HG03457 (cell line): ENCODE measurements around the gene TENM4.
"Not testable (repeated sequence)": the region's sequence is repeated elsewhere in the genome, so short reads cannot be mapped to it uniquely, and the experiment has no call there.

Experiments used
- ATAC-seq: cut with Tn5 transposase; IDR thresholded peaks from one replicate; pipeline ENCODE4 v1.9.1; 2021; ENCODE audit warnings: moderate number of reproducible peaks; ENCODE audit not compliant: unreplicated experiment

Gene TENM4

GRCh38 chr11:79255965-79256364 lies 184.9 kb downstream of the TENM4 start:
- no peak for ATAC-seq

- no peak for ATAC-seq
Observed at GRCh38 chr11:79253280-79253679, 187.6 kb downstream of the TENM4 start.

GRCh38 chr11:79249295-79249993 lies 191.4 kb downstream of the TENM4 start:
- ATAC-seq, result no peak

- no peak for ATAC-seq
Observed at GRCh38 chr11:79244798-79245197, 196.0 kb downstream of the TENM4 start.

GRCh38 chr11:79244241-79244772 lies 196.5 kb downstream of the TENM4 start:
- ATAC-seq, result no peak

- ATAC-seq, result no peak
Observed at GRCh38 chr11:79243422-79244210, 197.2 kb downstream of the TENM4 start.

- no peak for ATAC-seq
Observed at GRCh38 chr11:79242616-79243015, 198.2 kb downstream of the TENM4 start.

GRCh38 chr11:79241852-79242241 lies 199.0 kb downstream of the TENM4 start:
- no peak for ATAC-seq

GRCh38 chr11:79241205-79241851 lies 199.5 kb downstream of the TENM4 start:
- no peak for ATAC-seq

GRCh38 chr11:79237703-79238102 lies 203.1 kb downstream of the TENM4 start:
- no peak for ATAC-seq

GRCh38 chr11:79237091-79237490 lies 203.7 kb downstream of the TENM4 start:
- ATAC-seq, result no peak

GRCh38 chr11:79236541-79236971 lies 204.3 kb downstream of the TENM4 start:
- no peak for ATAC-seq

GRCh38 chr11:79235696-79236095 lies 205.1 kb downstream of the TENM4 start:
- ATAC-seq, result no peak

GRCh38 chr11:79232346-79232745 lies 208.5 kb downstream of the TENM4 start:
- no peak for ATAC-seq

- ATAC-seq, result no peak
Observed at GRCh38 chr11:79229047-79229446, 211.8 kb downstream of the TENM4 start.

- no peak for ATAC-seq
Observed at GRCh38 chr11:79227767-79228755, 212.8 kb downstream of the TENM4 start.

GRCh38 chr11:79227308-79227707 lies 213.5 kb downstream of the TENM4 start:
- ATAC-seq, result no peak

- no peak for ATAC-seq
Observed at GRCh38 chr11:79226126-79226525, 214.7 kb downstream of the TENM4 start.

- ATAC-seq, result not testable (repeated sequence)
Observed at GRCh38 chr11:79222163-79222562, 218.7 kb downstream of the TENM4 start.

GRCh38 chr11:79221444-79222130 lies 219.2 kb downstream of the TENM4 start:
- no peak for ATAC-seq
